ENCODE measurements around the gene LRTM1. TPM values are rescaled to one million over a fixed set of nuclear protein-coding genes. Genes with fewer than 3 reads are reported as not detected.
A peak's percentile ranks its signal among the peaks of the same experiment; 100 is the strongest.

LRTM1 gene
- polyA plus RNA-seq, 2 of the 4 experiments (the other 2 are of a cell fraction): not detected

- ATAC-seq (no peak; a peak in 1 of 6 replicates), DNase-seq (ENCODE audit: low read depth in 1 of 2, low spot score in 1 of 2) (peak in 1 of 2 experiments; percentile 3)
- 0% methylated on average over 1 of the region's 5 CpGs for WGBS (ENCODE audit: missing lambda C conversion rate)
These were observed 26.2 kb upstream of the LRTM1 start for GRCh38 chr3:54954022-54954421.

GRCh38 chr3:54951405-54951804, 23.5 kb upstream of the LRTM1 start:
- Histone ChIP-seq H3K4me1 (no peaks in the 10 kb centered on the region), H3K9me3 (no peaks in the 10 kb centered on the region), H3K4me3 (no peak overlapping the region), H3K27ac (no peak overlapping the region), H3K4me2 (no peak overlapping the region)
- 38% methylated on average over 7 of the region's 8 CpGs for WGBS (ENCODE audit: missing lambda C conversion rate)
- DNase-seq (ENCODE audit: low read depth in 1 of 2, low spot score in 1 of 2): peak in 1 of 2 experiments; percentile 3
- ChIA-PET CTCF (no interaction called here), POLR2A (no interaction called here)
- peak; percentile 43 to 57; a peak in 4 of 6 replicates for ATAC-seq
- no peak for FAIRE-seq
- TF ChIP-seq FOXS1 (CRISPR knock-in tag; IDR thresholded peaks at IDR 0.05): no peak
- 0 out of 5 replicates have a peak, but pooled peaks have one; percentile 13 to 24 for TF ChIP-seq RAD21 (conservative IDR thresholded peaks at IDR 0.05 in 1 of 2, IDR thresholded peaks at IDR 0.05 in 1 of 2)

More at GRCh38 chr3:54954022-54954421, 26.2 kb upstream of the LRTM1 start:
- Histone ChIP-seq H3K27ac (0 out of 6 replicates have a peak overlapping the region, but pooled peaks of 1 of the 2 experiments have one; percentile 42), H3K4me2 (no peak overlapping the region), H3K4me3 (no peak overlapping the region), H3K9me3 (no peaks in the 10 kb centered on the region), H3K4me1 (no peaks in the 10 kb centered on the region)
- CTCF ChIA-PET: no interaction called here
- POLR2A ChIA-PET: no interaction called here
- TF ChIP-seq JUNB (IDR thresholded peaks at IDR 0.05) (no peak), MAX (IDR thresholded peaks at IDR 0.05) (no peak), CEBPB (IDR thresholded peaks at IDR 0.05) (no peak), NR3C1 (IDR thresholded peaks at IDR 0.05) (no peak), ELK1 (IDR thresholded peaks at IDR 0.05; ENCODE audit: low read depth, low read length) (no peak), ZNF302 (CRISPR knock-in tag; IDR thresholded peaks at IDR 0.05) (no peak), GATA3 (IDR thresholded peaks at IDR 0.05; ENCODE audit: borderline replicate concordance) (no peak), MYC (IDR thresholded peaks at IDR 0.05; ENCODE audit: borderline replicate concordance, low read length) (no peak), RFX5 (IDR thresholded peaks at IDR 0.05) (no peak), NPAS2 (CRISPR knock-in tag; IDR thresholded peaks at IDR 0.05; ENCODE audit: borderline replicate concordance) (no peak), KDM5A (IDR thresholded peaks at IDR 0.05) (no peak), PBX3 (IDR thresholded peaks at IDR 0.05) (no peak), CBX2 (IDR thresholded peaks at IDR 0.05; ENCODE audit: borderline replicate concordance, low read depth) (no peak), POLR2AphosphoS2 (conservative IDR thresholded peaks at IDR 0.05; ENCODE audit: low read length) (no peak), MAZ (IDR thresholded peaks at IDR 0.05; ENCODE audit: borderline replicate concordance, low read depth, low read length) (no peak), CHD2 (IDR thresholded peaks at IDR 0.05; ENCODE audit: low read length, partially characterized antibody) (no peak), NFE2L2 (conservative IDR thresholded peaks at IDR 0.05; ENCODE audit: low read length) (no peak), JUN (IDR thresholded peaks at IDR 0.05) (no peak), FOSL2 (IDR thresholded peaks at IDR 0.05) (no peak), FOSL2 (CRISPR knock-in tag; IDR thresholded peaks at IDR 0.05) (no peak)
- no peak for FAIRE-seq

GRCh38 chr3:54950391-54951003, 22.6 kb upstream of the LRTM1 start:
- POLR2A ChIA-PET: no interaction called here
- no peak overlapping the region for H3K4me3 ChIP-seq
- CTCF ChIA-PET: no interaction called here
- H3K27ac ChIP-seq: no peak overlapping the region
- DNase-seq (ENCODE audit: low read depth in 1 of 2, low spot score in 1 of 2) (no peak), ATAC-seq (no peak), FAIRE-seq (no peak)
- no peaks in the 10 kb centered on the region for H3K9me3 ChIP-seq
- 11% methylated on average over 7 of the region's 7 CpGs for WGBS (ENCODE audit: missing lambda C conversion rate)
- H3K4me1 ChIP-seq: no peaks in the 10 kb centered on the region
- no peak overlapping the region for H3K4me2 ChIP-seq
- no peak for TF ChIP-seq RFX5 (IDR thresholded peaks at IDR 0.05)
- TF ChIP-seq HEYL (CRISPR knock-in tag; IDR thresholded peaks at IDR 0.05): no peak
- TF ChIP-seq HOXA7 (CRISPR knock-in tag; IDR thresholded peaks at IDR 0.05): no peak
- TF ChIP-seq HDAC2 (IDR thresholded peaks at IDR 0.05): no peak
- no peak for TF ChIP-seq TP53 (CRISPR knock-in tag; IDR thresholded peaks at IDR 0.05)
- TF ChIP-seq FOSB (CRISPR knock-in tag; IDR thresholded peaks at IDR 0.05): no peak
- no peak for TF ChIP-seq RCOR1 (IDR thresholded peaks at IDR 0.05; ENCODE audit: low read depth, low read length)
- no peak for TF ChIP-seq E2F6 (IDR thresholded peaks at IDR 0.05; ENCODE audit: borderline replicate concordance, low read depth)
- TF ChIP-seq NFE2L2 (conservative IDR thresholded peaks at IDR 0.05; ENCODE audit: low read length): no peak
- no peak for TF ChIP-seq GATA3 (IDR thresholded peaks at IDR 0.05; ENCODE audit: borderline replicate concordance)
- no peak for TF ChIP-seq SREBF2 (IDR thresholded peaks at IDR 0.05)
- no peak for TF ChIP-seq ZFP36 (IDR thresholded peaks at IDR 0.05; ENCODE audit: borderline replicate concordance, partially characterized antibody)
- no peak for TF ChIP-seq BCL3 (IDR thresholded peaks at IDR 0.05)
- TF ChIP-seq ZSCAN20 (CRISPR knock-in tag; IDR thresholded peaks at IDR 0.05): no peak
- no peak for TF ChIP-seq EHMT2 (IDR thresholded peaks at IDR 0.05; ENCODE audit: low read depth)

Data from A549 (cell line).